K562 (cell line): ENCODE data around the gene SORCS2. TPM values are rescaled to one million over a fixed set of nuclear protein-coding genes. Genes with fewer than 3 reads are reported as not detected.

ENCODE experiments used
- ATAC-seq: fragments of 200-7000 bp; cut with Tn5 transposase; 3 replicates; pipeline ENCODE4 v1.9.1; 2020; ENCODE audit warnings: moderate library complexity
- BruUV-seq: library from RNA; stranded (reverse); fragments of 400-500 nt; replicated peaks from 2 replicates; lab custom pipeline; 2021; lab: Mats Ljungman, UMichigan
- CTCF ChIA-PET: fragments of 300-600 bp; formaldehyde crosslinking; extraction: SDS; loops from one replicate; lab custom pipeline; 2021; ENCODE audit warnings: low intra/inter-chr PET ratio; lab: Yijun Ruan, JAX
- POLR2A ChIA-PET: fragments of 300-600, 350-650 bp; sonication (Branson Sonifier 250); formaldehyde crosslinking; extraction: SDS; loops from one replicate; lab custom pipeline; 2021; ENCODE audit warnings: antibody characterized with exemption, inconsistent platforms; lab: Yijun Ruan, JAX
- DNase-seq, 4 experiments: peaks; one replicate each; pipeline versions ENCODE4 v3.0.0 to v3.0.0-alpha.2; 2011 to 2018; ENCODE audit warnings: low spot score in 3 of 4, mixed read lengths in 3 of 4; ENCODE audit errors: extremely low read depth in 1 of 4
- FAIRE-seq: peaks from 2 replicates; lab custom pipeline; 2011; peaks lifted over from hg19 to GRCh38; lab: Jason Lieb, UNC
- H2AFZ ChIP-seq: 2 replicates; pipeline ENCODE4 v1.6.0; 2011; ENCODE audit warnings: low read depth, low read length, control low read depth, inconsistent platforms
- H3K27ac ChIP-seq: fragments of 200-600 bp; 3 replicates; pipeline ENCODE4 v1.8.0; 2011; ENCODE audit warnings: low read depth, mild to moderate bottlenecking, control low read depth, inconsistent platforms, low read length, moderate library complexity, mixed read lengths; ENCODE audit errors: extremely low read depth
- H3K27me3 ChIP-seq, 2 experiments: fragments of 300-600 bp in 1 of 2; 2 replicates in 1 of 2; 3 replicates in 1 of 2; pipeline versions ENCODE4 v1.6.0 to v1.8.0; 2011; ENCODE audit warnings: inconsistent platforms in 2 of 2, low read length in 2 of 2, mild to moderate bottlenecking in 1 of 2, mixed read lengths in 1 of 2, moderate library complexity in 1 of 2; ENCODE audit not compliant: control insufficient read depth in 2 of 2, insufficient read depth in 2 of 2
- H3K36me3 ChIP-seq: fragments of 300-600 bp; 3 replicates; pipeline ENCODE4 v1.8.0; 2011; ENCODE audit warnings: mild to moderate bottlenecking, low read length, inconsistent platforms; ENCODE audit not compliant: control insufficient read depth, insufficient read depth
- H3K4me1 ChIP-seq, 2 experiments: fragments of 200-600 bp in 1 of 2; replicated peaks in 1 of 2; 2 replicates in 1 of 2; 3 replicates in 1 of 2; pipeline versions ENCODE4 v1.5.1 to v1.8.0; 2011; ENCODE audit warnings: inconsistent platforms in 2 of 2, low read length in 2 of 2, mild to moderate bottlenecking in 1 of 2, mixed read lengths in 1 of 2, moderate library complexity in 1 of 2; ENCODE audit not compliant: control insufficient read depth in 2 of 2, insufficient read depth in 2 of 2
- H3K4me2 ChIP-seq: 2 replicates; pipeline ENCODE4 v1.6.1; 2011; ENCODE audit warnings: low read length, control low read depth, inconsistent platforms, mixed read lengths; ENCODE audit not compliant: insufficient read depth
- H3K4me3 ChIP-seq: fragments of 200-600 bp; sonication (generic), shearing (Covaris generic); 2 replicates; pipeline ENCODE4 v1.5.1; 2016; ENCODE audit warnings: control low read depth, inconsistent platforms
- H3K79me2 ChIP-seq: fragments of 200-600 bp; 3 replicates; pipeline ENCODE4 v1.8.0; 2011; ENCODE audit warnings: low read length, inconsistent platforms; ENCODE audit not compliant: control insufficient read depth, insufficient read depth
- H3K9ac ChIP-seq, 2 experiments: 2 replicates each; pipeline versions ENCODE4 v1.6.0 to v1.6.1; 2011; ENCODE audit warnings: low read depth in 2 of 2, low read length in 2 of 2, control low read depth in 1 of 2, inconsistent platforms in 1 of 2, mild to moderate bottlenecking in 1 of 2, mixed read lengths in 1 of 2; ENCODE audit not compliant: insufficient read depth in 1 of 2
- H3K9me1 ChIP-seq: one replicate; pipeline ENCODE4 v1.6.0; 2011; ENCODE audit warnings: inconsistent platforms, mild to moderate bottlenecking, low read length, moderate library complexity; ENCODE audit not compliant: control insufficient read depth, insufficient read depth
- H3K9me3 ChIP-seq: replicated peaks from 2 replicates; pipeline ENCODE4 v1.5.1; 2011; ENCODE audit warnings: low read depth, low read length, inconsistent platforms; ENCODE audit not compliant: control insufficient read depth, insufficient read depth
- H4K20me1 ChIP-seq: replicated peaks from 2 replicates; pipeline ENCODE4 v1.6.1; 2011; ENCODE audit warnings: low read length, inconsistent platforms, mixed read lengths; ENCODE audit not compliant: control insufficient read depth, insufficient read depth
- FOXM1 ChIP-seq, 2 experiments: fragments of 450-650 bp in 1 of 2; sonication (generic) in 1 of 2; formaldehyde crosslinking in 1 of 2; IDR thresholded peaks; 2 replicates each; pipeline versions ENCODE4 v1.6.1 to v1.9.0; 2017 to 2022; ENCODE audit warnings: low read depth in 2 of 2, mild to moderate bottlenecking in 2 of 2, missing genetic modification reagents in 1 of 2, moderate library complexity in 1 of 2
- GTF2F1 ChIP-seq: IDR thresholded peaks from 2 replicates; pipeline ENCODE4 v1.6.1; 2011; ENCODE audit warnings: low read depth, low read length, improper control_type of control experiment
- HLTF ChIP-seq: fragments of 450-650 bp; IDR thresholded peaks from 2 replicates; pipeline ENCODE4 v1.6.1; 2016
- KLF10 ChIP-seq: fragments of 250-450 bp; sonication (Bioruptor Pico); IDR thresholded peaks from 2 replicates; pipeline ENCODE4 v1.6.1; 2021; ENCODE audit warnings: matching md5 sums
- MCM5 ChIP-seq: fragments of 450-650 bp; IDR thresholded peaks from 2 replicates; pipeline ENCODE4 v1.6.1; 2016; ENCODE audit warnings: low read depth
- MED1 ChIP-seq: sonication (generic); formaldehyde crosslinking; IDR thresholded peaks from 2 replicates; pipeline ENCODE4 v1.8.1; 2023; ENCODE audit warnings: missing genetic modification reagents, borderline replicate concordance
- MEF2D ChIP-seq: conservative IDR thresholded peaks from 2 replicates; pipeline ENCODE4 v1.6.1; 2016; ENCODE audit warnings: low read depth, missing genetic modification characterization, missing compliant biosample characterization
- NBN ChIP-seq: fragments of 450-650 bp; IDR thresholded peaks from 2 replicates; pipeline ENCODE4 v1.6.1; 2016; ENCODE audit warnings: low read depth, mild to moderate bottlenecking
- NUFIP1 ChIP-seq: fragments of 450-650 bp; IDR thresholded peaks from 2 replicates; pipeline ENCODE4 v1.6.1; 2018; ENCODE audit not compliant: partially characterized antibody
- SETDB1 ChIP-seq: IDR thresholded peaks from one replicate; pipeline ENCODE4 v1.6.1; 2012; ENCODE audit warnings: low read length, control low read depth, inconsistent platforms
- SMC3 ChIP-seq: conservative IDR thresholded peaks from 2 replicates; pipeline ENCODE4 v1.6.1; 2011; ENCODE audit warnings: low read depth, low read length, improper control_type of control experiment; ENCODE audit not compliant: insufficient read depth
- ZNF384 ChIP-seq: IDR thresholded peaks from 2 replicates; pipeline ENCODE4 v1.6.1; 2012; ENCODE audit warnings: low read depth, low read length, improper control_type of control experiment
- ZNF583 ChIP-seq: fragments of 250-450 bp; sonication (Bioruptor Pico); IDR thresholded peaks from 2 replicates; pipeline ENCODE4 v1.4.0; 2020
- WGBS: fragments of 100-300 bp; shearing (Covaris generic); methylation state at CpG from one replicate; pipeline ENCODE4 v1.1.6; 2016; ENCODE audit warnings: low coverage, mixed read lengths; ENCODE audit not compliant: insufficient coverage; ENCODE audit errors: missing lambda C conversion rate; 5-methylcytosine and 5-hydroxymethylcytosine counted together
- in situ Hi-C: fragments of 300-500 bp; cut with MboI; formaldehyde crosslinking; loops from 4 replicates; pipeline ENCODE4 v1.15.0; 2018; ENCODE audit warnings: inconsistent platforms, mixed read lengths
- intact Hi-C: fragments of 100-400 bp; cut with micrococcal nuclease; formaldehyde crosslinking; loops from 2 replicates; pipeline ENCODE4 v1.14.2; 2022
- polyA plus RNA-seq, 8 experiments: library from polyadenylated mRNA; depleted of rRNA in 4 of 8; stranded (reverse) in 5 of 8; unstranded in 3 of 8; fragments of >200 nt; fragmentation: Nextera tagmentation in 2 of 8; fragmentation: Illumina TruSeq in 1 of 8; extraction: Ambion mirVana in 2 of 8; extraction: Trizol in 1 of 8; gene quantifications; 2 replicates each; pipeline versions ENCODE4 v1.2.1 to v1.2.3, GENCODE V29; 2011 to 2014; ENCODE audit warnings: inconsistent platforms in 1 of 8, missing spikeins in 1 of 8
- total RNA-seq, 7 experiments: library from RNA; depleted of rRNA in 6 of 7; stranded (reverse); fragments of >200 nt in 6 of 7; fragmentation: Illumina TruSeq in 2 of 7; extraction: Trizol in 2 of 7; gene quantifications; 2 replicates each; pipeline versions ENCODE4 v1.2.1 to v1.2.3, GENCODE V29; 2011 to 2021; ENCODE audit warnings: low replicate concordance in 1 of 7
- TF ChIP-seq, protein P1 (sequence below): fragments of 200-800 bp; sonication (Bioruptor generic); IDR thresholded peaks from 2 replicates; pipeline ENCODE4 v1.6.1; 2017; ENCODE audit warnings: missing genetic modification characterization, missing compliant biosample characterization
- TF ChIP-seq, protein P2 (sequence below): fragments of 450-650 bp; IDR thresholded peaks from one replicate; pipeline ENCODE4 v1.6.1; 2018; ENCODE audit warnings: mild to moderate bottlenecking, moderate library complexity; ENCODE audit not compliant: partially characterized antibody

The SORCS2 gene
- total and polyA plus RNA-seq, 9 of the 15 experiments (the other 6 are each of a cell fraction or from before 2014, with no cell fraction given) = not detected

GRCh38 chr4:7657545-7658297 lies 465.4 kb downstream of the SORCS2 start:
- DNase-seq = no peak
- Histone ChIP-seq H3K4me3 (no peak overlapping the region), H3K9ac (no peak overlapping the region), H3K36me3 (no peaks in the 10 kb centered on the region), H3K4me2 (no peak overlapping the region), H3K9me3 (no peaks in the 10 kb centered on the region), H4K20me1 (peaks cover 5% of the 10 kb centered on the region), H3K27ac (no peak overlapping the region), H3K27me3 (peaks cover 3 to 38% of the 10 kb centered on the region in 2 experiments; a peak in 3 of 5 replicates), H3K4me1 (peaks cover 0 to 6% of the 10 kb centered on the region in 2 experiments; a peak in 3 of 5 replicates), H3K79me2 (no peaks in the 10 kb centered on the region), H3K9me1 (no peaks in the 10 kb centered on the region), H2AFZ (no peak overlapping the region)
- in situ Hi-C loops = no loop called here
- POLR2A ChIA-PET = interaction anchor here (0.9 kb wide), 1 partner anchor 24 kb away, joined by 3 read pairs; no protein-coding TSS in a partner anchor
- intact Hi-C loops = no loop called here
- WGBS = 4% methylated on average over 6 of the region's 6 CpGs
- TF ChIP-seq, protein P1, sequence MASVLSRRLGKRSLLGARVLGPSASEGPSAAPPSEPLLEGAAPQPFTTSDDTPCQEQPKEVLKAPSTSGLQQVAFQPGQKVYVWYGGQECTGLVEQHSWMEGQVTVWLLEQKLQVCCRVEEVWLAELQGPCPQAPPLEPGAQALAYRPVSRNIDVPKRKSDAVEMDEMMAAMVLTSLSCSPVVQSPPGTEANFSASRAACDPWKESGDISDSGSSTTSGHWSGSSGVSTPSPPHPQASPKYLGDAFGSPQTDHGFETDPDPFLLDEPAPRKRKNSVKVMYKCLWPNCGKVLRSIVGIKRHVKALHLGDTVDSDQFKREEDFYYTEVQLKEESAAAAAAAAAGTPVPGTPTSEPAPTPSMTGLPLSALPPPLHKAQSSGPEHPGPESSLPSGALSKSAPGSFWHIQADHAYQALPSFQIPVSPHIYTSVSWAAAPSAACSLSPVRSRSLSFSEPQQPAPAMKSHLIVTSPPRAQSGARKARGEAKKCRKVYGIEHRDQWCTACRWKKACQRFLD (CRISPR knock-in tag) = no peak
- TF ChIP-seq KLF10 (CRISPR knock-in tag) (no peak), HLTF (no peak), GTF2F1 (no peak), NBN (no peak), ZNF384 (no peak), FOXM1 (IDR thresholded peaks at IDR 0.05; ENCODE audit: low read depth) (no peak), FOXM1 (CRISPR knock-in tag; IDR thresholded peaks at IDR 0.05; ENCODE audit: low read depth) (no peak), SETDB1 (no peak), NUFIP1 (no peak), SMC3 (no peak), ZNF583 (no peak), MEF2D (tag) (no peak), MED1 (CRISPR knock-in tag) (no peak), MCM5 (no peak)
- TF ChIP-seq, protein P2, sequence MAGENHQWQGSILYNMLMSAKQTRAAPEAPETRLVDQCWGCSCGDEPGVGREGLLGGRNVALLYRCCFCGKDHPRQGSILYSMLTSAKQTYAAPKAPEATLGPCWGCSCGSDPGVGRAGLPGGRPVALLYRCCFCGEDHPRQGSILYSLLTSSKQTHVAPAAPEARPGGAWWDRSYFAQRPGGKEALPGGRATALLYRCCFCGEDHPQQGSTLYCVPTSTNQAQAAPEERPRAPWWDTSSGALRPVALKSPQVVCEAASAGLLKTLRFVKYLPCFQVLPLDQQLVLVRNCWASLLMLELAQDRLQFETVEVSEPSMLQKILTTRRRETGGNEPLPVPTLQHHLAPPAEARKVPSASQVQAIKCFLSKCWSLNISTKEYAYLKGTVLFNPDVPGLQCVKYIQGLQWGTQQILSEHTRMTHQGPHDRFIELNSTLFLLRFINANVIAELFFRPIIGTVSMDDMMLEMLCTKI = no peak
- CTCF ChIA-PET = no interaction called here
- ATAC-seq = no peak
- FAIRE-seq = no peak
- no TSS peak for BruUV-seq
